HG02798 (cell line): ENCODE data around the gene CAP2.

ENCODE experiments used
- ATAC-seq: cut with Tn5 transposase; IDR thresholded peaks from one replicate; pipeline ENCODE4 v1.9.1; 2021; ENCODE audit warnings: mild to moderate bottlenecking; ENCODE audit not compliant: unreplicated experiment, poor library complexity

CAP2 gene, protein sequence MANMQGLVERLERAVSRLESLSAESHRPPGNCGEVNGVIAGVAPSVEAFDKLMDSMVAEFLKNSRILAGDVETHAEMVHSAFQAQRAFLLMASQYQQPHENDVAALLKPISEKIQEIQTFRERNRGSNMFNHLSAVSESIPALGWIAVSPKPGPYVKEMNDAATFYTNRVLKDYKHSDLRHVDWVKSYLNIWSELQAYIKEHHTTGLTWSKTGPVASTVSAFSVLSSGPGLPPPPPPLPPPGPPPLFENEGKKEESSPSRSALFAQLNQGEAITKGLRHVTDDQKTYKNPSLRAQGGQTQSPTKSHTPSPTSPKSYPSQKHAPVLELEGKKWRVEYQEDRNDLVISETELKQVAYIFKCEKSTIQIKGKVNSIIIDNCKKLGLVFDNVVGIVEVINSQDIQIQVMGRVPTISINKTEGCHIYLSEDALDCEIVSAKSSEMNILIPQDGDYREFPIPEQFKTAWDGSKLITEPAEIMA

DNA sequence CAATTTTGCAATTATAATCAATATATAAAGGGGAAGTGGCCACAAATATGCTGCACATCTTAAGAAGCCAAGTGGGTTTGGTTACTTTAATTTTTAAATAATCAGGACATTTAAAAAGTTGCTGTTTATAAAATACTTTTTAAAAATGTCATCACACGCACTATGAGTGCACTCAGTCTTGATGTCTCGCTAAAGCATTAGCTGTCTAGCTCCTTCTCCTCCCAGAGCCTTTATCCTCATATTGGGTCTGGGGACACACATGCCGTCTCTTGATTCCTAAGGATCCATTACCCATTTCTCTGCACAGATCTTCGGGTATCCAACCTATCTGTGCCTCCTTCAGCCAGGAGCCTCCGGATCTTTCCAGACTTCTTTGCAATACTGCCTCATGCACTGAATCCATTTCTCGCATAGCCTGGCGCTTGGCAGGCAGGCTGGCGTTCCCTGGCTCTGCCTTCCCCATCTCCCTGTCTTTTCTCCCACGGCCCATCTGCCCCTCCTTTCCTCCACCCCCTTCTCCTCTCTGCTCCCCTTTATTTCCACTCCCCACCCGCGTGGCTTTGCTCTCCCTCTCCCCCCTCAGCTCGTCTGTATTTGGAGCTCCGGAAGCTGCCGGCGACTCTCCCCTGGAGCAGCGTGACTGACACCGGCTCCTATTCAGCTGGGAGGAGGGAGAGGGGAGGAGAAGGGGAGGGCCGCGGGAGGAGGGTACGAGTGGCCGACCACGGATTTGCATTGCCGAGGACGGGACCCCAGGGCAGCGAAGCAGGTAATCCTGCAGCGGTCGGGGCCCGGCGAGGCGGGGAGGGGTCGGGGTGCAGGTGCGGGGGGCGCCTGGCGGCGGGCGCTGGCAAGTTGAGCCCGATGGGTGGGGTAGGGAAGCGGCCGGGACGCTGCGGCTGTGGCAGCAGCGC is at the start of gene CAP2:
Gene CAP2 (plus strand): TSS at position 618 of the 914 bp plus-strand sequence. CDS start 27,961 bp downstream, outside the sequence.
- ATAC-seq: no peak

DNA sequence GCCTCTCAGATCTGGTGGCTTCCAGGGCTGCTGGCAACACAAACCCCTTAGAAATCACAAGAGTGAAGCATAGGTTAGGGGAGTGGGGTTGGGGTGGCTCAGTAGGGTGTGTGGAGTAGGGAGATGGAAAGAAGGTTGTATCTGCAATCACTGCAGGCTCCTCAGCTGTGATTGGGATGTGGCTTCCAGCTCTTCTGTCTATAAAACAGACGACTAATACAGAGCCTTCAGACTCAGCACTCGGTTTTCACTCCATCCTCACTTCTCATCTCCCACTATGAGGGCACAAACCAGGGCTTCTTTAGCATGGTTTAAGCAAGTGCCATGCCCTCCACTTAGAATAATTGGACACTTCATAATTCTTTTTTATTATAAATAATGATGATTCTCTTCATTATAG is 46.4 kb upstream of the CAP2 start:
- no peak for ATAC-seq

DNA sequence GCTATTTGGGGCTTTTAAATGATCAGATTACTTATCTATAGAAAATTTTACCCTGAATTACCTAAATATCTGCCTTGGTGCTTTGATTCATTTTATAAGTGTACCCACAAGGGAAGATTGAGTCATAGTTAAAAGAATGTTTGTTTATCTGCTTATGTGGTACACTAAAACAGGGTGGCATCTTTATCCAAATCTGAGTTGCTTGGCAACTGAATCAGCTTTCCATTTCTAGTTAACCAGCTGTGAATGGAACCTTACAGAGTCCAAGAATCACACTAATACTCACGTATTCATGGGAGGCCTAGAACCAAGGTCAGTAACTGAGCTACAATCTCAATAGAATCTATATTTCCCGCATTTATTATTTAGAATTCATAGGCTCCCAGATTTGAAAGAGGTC is 44.0 kb upstream of the CAP2 start:
- ATAC-seq: no peak

DNA sequence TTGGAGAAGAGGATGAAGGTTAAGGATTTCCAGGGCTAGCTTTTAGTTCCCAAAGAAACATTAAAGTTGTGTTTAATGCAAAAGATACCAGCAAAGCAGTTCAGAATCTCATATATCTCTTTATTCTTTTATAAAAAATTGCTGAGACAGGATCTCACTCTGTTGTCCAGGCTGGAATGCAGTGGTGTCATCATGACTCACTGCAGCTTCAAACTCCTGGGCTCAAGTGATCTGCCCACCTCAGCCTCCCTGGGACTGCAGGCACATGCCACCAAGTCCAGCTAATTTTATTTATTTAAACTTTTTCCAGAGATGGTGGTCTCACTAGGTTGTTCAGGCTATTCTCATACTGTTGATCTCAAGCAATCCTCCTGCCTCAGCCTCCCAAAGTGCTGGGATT is 41.1 kb upstream of the CAP2 start:
- ATAC-seq: no peak

DNA sequence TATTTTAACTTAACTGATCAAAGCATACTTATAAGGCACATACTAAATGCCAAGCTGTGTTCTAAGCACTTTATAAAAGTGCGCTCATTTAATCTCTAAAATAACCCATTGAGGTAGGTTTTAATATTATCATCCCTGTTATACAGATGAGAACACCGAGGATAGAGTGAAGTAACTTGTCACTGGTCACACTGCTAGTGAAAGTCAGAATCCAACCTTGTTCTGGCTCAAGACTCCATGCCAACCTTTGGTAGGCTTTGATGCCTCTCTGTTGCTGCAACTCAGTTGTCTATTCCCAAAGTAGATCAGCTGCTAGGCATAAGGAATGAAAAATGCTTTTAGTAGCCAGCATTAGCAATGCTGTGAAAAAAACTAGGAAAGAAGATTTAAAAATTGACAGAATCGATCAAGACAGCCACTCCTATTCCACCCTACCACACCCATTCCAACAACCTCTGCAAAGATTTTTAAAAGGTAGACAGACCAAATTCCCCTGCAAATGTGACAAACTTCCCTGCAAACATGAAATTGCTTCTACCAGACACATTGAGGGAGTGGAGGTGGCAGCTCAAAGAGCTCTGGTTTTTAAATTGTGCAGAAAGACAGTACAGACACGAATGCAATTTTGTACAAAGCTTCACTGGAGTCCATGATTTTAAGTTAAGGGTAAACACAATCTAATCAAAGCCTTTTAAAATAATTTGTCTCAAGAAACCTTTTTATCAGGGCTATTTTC is 39.8 kb upstream of the CAP2 start:
- ATAC-seq: no peak

DNA sequence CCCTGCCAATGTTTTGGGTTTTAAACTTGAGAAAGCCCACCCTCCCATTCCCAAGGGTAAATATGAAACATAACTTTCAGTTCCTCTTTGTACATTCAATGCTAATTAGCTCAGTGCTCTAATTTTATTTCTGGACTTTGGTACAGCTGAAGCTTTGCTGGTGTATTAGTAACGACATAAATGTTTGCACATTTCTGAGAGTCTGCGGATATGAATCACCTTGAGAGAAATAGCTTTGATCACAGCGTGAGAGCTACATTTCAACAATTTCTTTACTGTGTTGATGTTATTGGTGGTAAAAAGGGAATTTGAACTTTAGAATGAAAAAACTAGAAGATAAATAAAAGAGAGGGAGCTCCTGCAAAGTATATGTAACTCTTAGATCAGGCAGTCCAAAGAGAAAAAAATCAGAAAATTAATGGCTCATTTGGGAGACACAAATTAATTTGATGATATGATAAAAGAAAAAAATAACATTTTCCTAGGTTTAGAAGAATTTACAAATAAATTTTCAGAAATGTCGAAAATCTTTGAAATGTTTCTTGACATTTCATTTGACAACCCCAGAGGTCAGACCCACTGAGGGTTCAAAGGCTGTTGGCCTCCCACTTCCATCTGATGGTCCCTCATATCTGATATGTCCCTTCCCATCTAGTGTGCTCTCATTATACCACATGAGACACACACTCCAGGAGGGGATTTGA is 38.5 kb upstream of the CAP2 start:
- no peak for ATAC-seq

DNA sequence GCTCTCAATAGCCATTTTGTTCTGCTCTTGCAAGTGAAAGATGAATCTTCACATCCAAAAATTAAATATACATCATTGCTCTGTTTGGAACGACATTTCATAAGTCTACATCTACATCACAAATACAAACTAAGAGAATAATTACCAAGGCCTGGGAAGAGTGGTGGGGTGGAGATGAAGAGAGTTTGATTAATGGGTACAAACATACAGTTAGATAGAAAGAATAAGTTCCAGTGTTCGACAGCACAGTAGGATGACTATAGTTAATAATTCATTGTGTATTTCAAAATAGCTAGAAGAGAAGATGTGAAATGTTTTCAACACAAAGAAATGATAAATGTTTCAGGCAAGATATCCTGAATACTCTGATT is 38.0 kb upstream of the CAP2 start:
- ATAC-seq: no peak

DNA sequence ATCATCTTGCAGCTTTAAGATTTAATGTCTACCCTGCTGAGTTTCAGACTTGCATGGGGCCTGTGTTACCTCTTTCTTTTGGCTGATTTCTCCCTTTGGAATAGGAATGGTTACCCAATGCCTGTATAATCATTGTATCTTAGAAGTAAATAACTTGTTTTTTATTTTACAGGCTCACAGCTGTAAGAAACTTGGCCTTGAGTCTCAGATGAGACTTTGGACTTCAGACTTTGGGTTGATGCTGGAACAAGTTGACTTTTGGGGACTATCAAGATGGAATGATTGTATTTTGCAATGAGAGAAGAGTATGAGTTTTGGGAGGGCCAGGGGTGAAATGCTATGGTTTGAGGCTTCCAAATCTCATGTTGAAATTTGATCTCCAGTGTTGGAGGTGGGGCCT is 34.9 kb upstream of the CAP2 start:
- no peak for ATAC-seq

DNA sequence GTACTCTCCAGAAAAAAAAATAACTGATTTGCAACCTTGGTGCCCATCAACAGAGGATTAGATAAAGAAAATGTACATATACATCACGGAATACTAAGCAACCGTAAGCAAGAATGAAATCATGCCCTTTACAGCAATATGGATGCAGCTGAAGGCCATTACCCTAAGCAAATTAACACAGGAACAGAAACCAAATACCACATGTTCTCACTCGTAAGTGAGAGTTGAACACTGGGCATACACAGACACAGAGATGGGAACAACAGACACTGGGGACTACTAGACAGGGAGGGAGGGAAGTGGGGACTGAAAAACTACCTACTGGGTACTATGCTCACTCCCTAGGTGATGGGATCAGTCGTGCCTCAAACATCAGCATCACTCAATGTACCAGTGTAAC is 32.8 kb upstream of the CAP2 start:
- ATAC-seq: no peak

DNA sequence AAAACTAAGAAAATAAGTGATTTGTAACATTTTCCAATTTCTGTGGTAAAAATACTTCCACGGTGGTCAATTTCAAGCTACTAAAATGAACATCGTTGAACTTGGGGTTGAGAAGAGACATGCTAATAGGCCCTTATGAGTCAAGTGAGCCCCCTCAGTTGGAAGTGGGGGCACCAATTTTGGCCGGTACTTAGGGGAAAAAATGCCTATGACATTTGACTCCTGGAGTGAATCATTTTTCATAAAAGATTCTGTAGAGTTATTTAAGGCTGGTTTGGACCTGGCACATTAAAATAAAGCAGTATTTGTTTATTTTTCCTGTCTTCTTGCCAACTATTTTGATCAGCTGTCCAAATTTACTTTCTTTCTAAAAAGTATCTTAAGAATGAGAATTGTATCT is 32.4 kb upstream of the CAP2 start:
- ATAC-seq: no peak

DNA sequence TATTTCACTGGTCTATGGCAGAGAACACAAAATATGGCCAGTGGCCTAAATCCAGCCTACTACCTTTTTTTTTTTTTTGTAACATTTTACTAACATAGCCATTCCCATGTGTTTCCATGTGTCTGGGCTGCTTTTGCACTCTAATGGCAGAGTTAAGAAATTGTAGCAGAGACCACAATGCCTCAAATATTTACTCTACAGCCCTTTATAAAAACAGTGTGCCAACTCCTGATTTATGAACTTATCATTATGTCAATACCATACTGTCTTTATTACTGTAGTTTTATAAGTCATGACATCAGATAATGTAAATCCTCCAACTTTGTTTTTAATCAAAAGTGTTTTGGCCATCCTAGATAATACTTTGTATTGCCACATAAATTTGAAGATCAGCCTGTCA is 27.4 kb upstream of the CAP2 start:
- no peak for ATAC-seq

DNA sequence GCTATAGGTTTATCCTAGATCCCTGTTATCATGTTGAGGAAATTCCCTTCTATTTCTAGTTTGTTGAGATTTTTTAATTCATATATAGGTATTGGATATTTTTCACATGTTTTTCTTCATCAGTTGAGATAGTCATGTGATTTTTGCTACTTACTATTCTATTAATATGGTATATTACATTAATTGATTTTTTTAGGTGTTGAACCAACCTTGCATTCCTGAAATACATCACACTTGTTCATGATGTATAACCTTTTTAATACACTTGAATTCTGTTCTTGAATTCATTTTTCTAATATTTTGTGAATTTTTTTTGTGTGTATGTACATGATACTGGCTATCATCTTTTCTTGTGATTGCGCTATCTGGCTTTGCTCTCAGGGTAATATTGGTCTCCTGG is 25.5 kb upstream of the CAP2 start:
- no peak for ATAC-seq

DNA sequence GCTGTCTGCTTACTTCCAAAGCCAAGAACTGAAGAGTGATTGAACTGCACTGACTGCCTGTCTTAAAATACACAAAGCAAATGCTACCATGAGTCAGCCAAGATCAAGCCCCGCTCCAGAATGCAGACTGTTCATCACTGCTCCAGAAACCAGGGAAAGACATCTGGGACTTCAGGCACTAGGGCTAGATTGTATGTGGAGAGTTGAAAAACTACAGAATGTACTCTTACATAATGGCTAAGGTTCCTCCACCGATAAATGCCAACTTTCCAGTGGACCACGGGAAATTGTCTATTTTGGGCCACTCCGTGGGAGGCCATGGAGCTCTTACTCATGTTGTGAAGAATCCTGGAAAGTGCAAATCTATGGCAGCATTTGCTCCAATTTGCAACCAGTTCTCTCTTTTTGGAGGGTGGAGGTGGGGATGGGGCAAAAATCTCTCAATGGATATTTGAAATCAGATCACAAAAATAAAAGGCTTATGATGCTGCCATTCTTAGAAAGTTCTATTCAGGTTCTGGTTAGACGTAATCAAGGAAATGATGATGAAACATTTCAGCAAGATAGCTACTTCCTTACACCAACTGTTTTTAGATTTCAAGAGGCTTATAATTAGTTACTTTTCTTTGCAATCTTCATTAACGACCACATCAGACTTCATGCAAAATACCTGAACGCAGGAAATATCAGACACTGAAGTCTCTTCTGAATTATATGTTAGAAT is 11.8 kb upstream of the CAP2 start:
- ATAC-seq: no peak

DNA sequence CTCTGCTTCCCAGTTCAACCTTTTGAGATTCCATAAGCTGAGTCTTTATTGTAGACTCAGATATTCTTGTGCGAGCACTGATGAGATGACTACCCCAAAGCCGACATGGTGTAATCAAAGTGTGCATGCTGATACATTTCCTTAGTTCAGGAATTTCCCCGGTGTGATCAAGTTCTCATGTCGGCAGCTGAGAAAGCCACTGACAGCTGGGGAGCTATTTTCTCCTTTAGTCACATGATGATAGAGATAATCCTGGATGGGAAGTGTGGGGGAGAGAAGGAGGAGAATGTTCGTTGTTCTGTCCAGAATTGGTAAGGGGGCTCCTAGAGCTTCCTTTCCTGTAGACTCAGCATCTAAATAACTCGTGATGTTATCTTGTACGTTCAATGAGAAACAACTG is 7.7 kb upstream of the CAP2 start:
- ATAC-seq: no peak

DNA sequence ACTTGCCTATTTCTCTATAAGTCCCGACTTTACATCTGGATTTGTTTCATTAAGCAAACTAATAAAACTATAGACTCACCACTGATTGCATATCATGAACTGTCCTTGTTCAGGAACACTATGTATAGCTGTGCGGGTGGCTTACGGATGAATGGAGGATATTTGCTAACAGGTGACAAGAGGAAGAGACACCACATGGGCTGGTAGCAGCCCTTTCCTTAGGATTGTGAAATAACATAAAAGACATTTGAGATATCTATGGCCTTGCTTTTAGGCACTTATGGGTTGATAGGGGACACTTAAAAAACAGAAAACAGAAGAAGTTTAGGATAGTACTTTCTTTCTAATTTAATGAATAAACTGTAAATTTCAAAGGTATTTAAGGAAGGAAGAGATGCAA is 5.0 kb upstream of the CAP2 start:
- no peak for ATAC-seq

DNA sequence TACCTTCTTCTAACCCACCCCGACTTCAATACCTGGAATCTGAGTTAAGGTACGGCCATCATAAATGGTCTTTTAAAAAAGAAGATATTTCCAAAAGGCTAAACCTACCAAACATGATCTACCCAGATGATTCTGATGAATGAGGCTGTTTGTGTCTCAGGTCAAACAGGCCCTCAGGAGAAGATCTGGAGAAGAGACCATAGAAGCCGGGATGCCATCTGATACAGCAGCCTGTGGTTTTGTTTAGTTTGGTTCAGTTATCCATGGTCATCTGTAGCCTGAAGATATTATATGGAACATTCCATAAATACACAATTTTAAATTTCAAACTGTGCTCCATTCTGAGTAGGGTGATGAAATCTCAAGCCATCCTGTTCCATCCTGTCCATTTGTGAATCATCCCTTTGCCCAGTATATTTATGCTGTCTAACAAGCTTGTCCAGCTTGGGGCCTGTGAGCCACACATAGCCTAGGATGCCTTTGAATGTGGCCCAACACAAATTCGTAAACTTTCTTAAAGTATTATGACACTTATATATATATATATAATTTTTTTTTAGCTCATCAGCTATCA is 4.0 kb upstream of the CAP2 start:
- ATAC-seq: no peak

DNA sequence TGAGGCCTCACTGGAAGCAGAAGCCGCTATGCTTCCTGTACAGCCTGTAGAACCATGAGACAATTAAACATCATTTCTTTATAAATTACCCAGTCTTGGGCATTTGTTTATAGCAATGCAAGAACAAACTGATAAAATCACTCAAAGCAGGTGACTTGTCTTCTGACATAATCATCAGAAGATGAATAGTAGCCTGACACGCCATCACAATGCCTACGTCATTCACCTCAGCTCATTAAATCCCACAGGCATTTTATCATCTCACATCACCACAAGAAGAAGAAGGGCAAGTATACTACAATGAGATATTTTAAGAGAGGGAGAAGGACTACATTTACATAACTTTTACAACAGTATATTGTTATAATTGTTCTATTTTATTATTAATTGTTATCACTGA is 3.1 kb upstream of the CAP2 start:
- no peak for ATAC-seq

DNA sequence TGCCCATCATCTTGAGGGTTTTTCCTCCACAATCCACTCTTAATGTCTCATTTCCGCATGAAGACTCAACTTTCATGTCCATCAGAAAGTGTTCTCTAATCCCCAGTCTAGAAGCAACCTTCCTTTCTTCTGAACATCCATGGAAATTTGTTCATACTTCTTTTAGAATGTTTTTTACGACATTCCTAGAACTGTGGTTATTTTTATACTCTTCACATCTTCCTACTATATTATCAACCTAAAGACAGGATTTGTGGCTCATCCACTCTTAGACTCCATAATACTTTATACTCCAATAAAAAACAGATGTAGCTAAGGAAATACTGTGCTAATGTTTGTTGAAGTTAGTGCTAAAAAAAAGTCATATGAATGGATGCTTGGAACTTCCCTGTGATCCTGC is 1.4 kb upstream of the CAP2 start:
- ATAC-seq: no peak
